NB4 (cell line): ENCODE measurements around the gene CHCHD6.

Experiments
- POLR2A ChIP-seq: IDR thresholded peaks from 2 replicates; pipeline ENCODE4 v1.6.1; 2011; ENCODE audit warnings: mild to moderate bottlenecking; ENCODE audit not compliant: insufficient read length; ENCODE audit errors: extremely low read depth
- TF ChIP-seq, protein P1 (sequence below): IDR thresholded peaks from one replicate; pipeline ENCODE4 v1.5.1; 2012; ENCODE audit warnings: low read depth, low read length

DNA sequence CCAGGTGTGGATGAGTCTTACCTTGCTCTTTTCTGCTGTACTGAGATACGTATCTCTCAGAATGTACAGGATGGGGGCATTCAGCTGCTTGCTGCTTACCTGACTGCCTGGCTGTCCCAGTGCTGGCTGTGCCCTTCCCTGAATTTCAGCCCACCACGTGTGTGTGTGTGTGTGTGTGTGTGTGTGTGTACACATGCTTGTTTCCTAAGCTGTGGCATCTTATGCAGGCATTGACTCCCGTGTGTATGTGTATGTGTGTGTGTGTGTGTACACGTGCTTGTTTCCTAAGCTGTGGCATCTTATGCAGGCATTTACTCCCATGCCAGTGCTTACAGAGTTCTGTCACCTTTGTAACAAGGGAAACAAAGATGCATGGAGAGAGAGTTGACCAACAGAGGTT lies 218.4 kb downstream of the CHCHD6 start:
- TF ChIP-seq, protein P1, sequence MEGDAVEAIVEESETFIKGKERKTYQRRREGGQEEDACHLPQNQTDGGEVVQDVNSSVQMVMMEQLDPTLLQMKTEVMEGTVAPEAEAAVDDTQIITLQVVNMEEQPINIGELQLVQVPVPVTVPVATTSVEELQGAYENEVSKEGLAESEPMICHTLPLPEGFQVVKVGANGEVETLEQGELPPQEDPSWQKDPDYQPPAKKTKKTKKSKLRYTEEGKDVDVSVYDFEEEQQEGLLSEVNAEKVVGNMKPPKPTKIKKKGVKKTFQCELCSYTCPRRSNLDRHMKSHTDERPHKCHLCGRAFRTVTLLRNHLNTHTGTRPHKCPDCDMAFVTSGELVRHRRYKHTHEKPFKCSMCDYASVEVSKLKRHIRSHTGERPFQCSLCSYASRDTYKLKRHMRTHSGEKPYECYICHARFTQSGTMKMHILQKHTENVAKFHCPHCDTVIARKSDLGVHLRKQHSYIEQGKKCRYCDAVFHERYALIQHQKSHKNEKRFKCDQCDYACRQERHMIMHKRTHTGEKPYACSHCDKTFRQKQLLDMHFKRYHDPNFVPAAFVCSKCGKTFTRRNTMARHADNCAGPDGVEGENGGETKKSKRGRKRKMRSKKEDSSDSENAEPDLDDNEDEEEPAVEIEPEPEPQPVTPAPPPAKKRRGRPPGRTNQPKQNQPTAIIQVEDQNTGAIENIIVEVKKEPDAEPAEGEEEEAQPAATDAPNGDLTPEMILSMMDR, result no peak
- TF ChIP-seq POLR2A, result no peak
